COR-L47 (cell line): Measurements from ENCODE around the gene RPS6KA1.
"Not testable (repeated sequence)": the region's sequence is repeated elsewhere in the genome, so short reads cannot be mapped to it uniquely, and the experiment has no call there.

ENCODE experiments used
- DNase-seq: peaks from one replicate; lab custom pipeline; 2025; lab: John Stamatoyannopoulos, UW

RPS6KA1 gene

GRCh38 chr1:26556111-26556510 lies 26.6 kb downstream of the RPS6KA1 start:
- DNase-seq = no peak

- DNase-seq = no peak
Observed at GRCh38 chr1:26557008-26557407, 27.4 kb downstream of the RPS6KA1 start.

GRCh38 chr1:26558685-26559048 lies 29.1 kb downstream of the RPS6KA1 start:
- DNase-seq = no peak

GRCh38 chr1:26560403-26560780 lies 30.8 kb downstream of the RPS6KA1 start:
- no peak for DNase-seq

- no peak for DNase-seq
Observed at GRCh38 chr1:26570287-26570686, 40.7 kb downstream of the RPS6KA1 start.

GRCh38 chr1:26571381-26571780 lies 41.8 kb downstream of the RPS6KA1 start:
- no peak for DNase-seq

GRCh38 chr1:26574018-26574417 lies 44.5 kb downstream of the RPS6KA1 start:
- DNase-seq = no peak

- DNase-seq = no peak
Observed at GRCh38 chr1:26574719-26575251, 45.2 kb downstream of the RPS6KA1 start.

- DNase-seq = no peak
Observed at GRCh38 chr1:26575348-26575747, 45.8 kb downstream of the RPS6KA1 start.

- no peak for DNase-seq
Observed at GRCh38 chr1:26578167-26578566, 48.6 kb downstream of the RPS6KA1 start.

GRCh38 chr1:26579681-26580111 lies 50.1 kb downstream of the RPS6KA1 start:
- no peak for DNase-seq

GRCh38 chr1:26580116-26580515 lies 50.6 kb downstream of the RPS6KA1 start:
- no peak for DNase-seq

- no peak for DNase-seq
Observed at GRCh38 chr1:26581287-26581651, 51.7 kb downstream of the RPS6KA1 start.

- no peak for DNase-seq
Observed at GRCh38 chr1:26582053-26582835, 52.7 kb downstream of the RPS6KA1 start.

GRCh38 chr1:26582836-26583460 lies 53.4 kb downstream of the RPS6KA1 start:
- no peak for DNase-seq

GRCh38 chr1:26583646-26584485 lies 54.3 kb downstream of the RPS6KA1 start:
- no peak for DNase-seq

GRCh38 chr1:26584588-26584987 lies 55.0 kb downstream of the RPS6KA1 start:
- not testable (repeated sequence) for DNase-seq

GRCh38 chr1:26585471-26585870 lies 55.9 kb downstream of the RPS6KA1 start:
- no peak for DNase-seq

- no peak for DNase-seq
Observed at GRCh38 chr1:26593385-26593784, 63.8 kb downstream of the RPS6KA1 start.

GRCh38 chr1:26594593-26594992 lies 65.0 kb downstream of the RPS6KA1 start:
- DNase-seq = not testable (repeated sequence)

- peak; percentile 34 for DNase-seq
Observed at GRCh38 chr1:26597629-26598039, 68.1 kb downstream of the RPS6KA1 start.

GRCh38 chr1:26598890-26599289 lies 69.3 kb downstream of the RPS6KA1 start:
- DNase-seq = no peak
